Islet of Langerhans (tissue), 1 donor: ENCODE data around the gene FRRS1L.
A peak's percentile ranks its signal among the peaks of the same experiment; 100 is the strongest.
"Not testable (repeated sequence)": the region's sequence is repeated elsewhere in the genome, so short reads cannot be mapped to it uniquely, and the experiment has no call there.

Experiments used
- FAIRE-seq: peaks from one replicate; lab custom pipeline; 2011; peaks lifted over from hg19 to GRCh38; lab: Jason Lieb, UNC

FRRS1L gene

GRCh38 chr9:109129470-109130197 is 37.4 kb downstream of the FRRS1L start:
- FAIRE-seq: no peak

GRCh38 chr9:109126671-109127070 is 40.4 kb downstream of the FRRS1L start:
- not testable (repeated sequence) for FAIRE-seq

- FAIRE-seq: no peak
Observed at GRCh38 chr9:109124121-109124520, 42.9 kb downstream of the FRRS1L start.

GRCh38 chr9:109122726-109123621 is 44.1 kb downstream of the FRRS1L start:
- no peak for FAIRE-seq

GRCh38 chr9:109121232-109121796 is 45.7 kb downstream of the FRRS1L start:
- FAIRE-seq: no peak

- FAIRE-seq: no peak
Observed at GRCh38 chr9:109120204-109120789, 46.8 kb downstream of the FRRS1L start.

- FAIRE-seq: no peak
Observed at GRCh38 chr9:109119439-109120203, 47.4 kb downstream of the FRRS1L start, which contains the start of gene TMEM245. TMEM245 (minus strand) TSS chr9:109119947; CDS start chr9:109119913, 34 bp downstream.

- no peak for FAIRE-seq
Observed at GRCh38 chr9:109118808-109119438, 48.1 kb downstream of the FRRS1L start.

GRCh38 chr9:109117856-109118807 is 48.9 kb downstream of the FRRS1L start:
- FAIRE-seq: no peak

- FAIRE-seq: no peak
Observed at GRCh38 chr9:109115931-109116526, 51.0 kb downstream of the FRRS1L start.

GRCh38 chr9:109114670-109115069 is 52.4 kb downstream of the FRRS1L start:
- FAIRE-seq: no peak

- FAIRE-seq: no peak
Observed at GRCh38 chr9:109113892-109114609, 53.0 kb downstream of the FRRS1L start.

- no peak for FAIRE-seq
Observed at GRCh38 chr9:109113254-109113653, 53.8 kb downstream of the FRRS1L start.

GRCh38 chr9:109110329-109111021 is 56.6 kb downstream of the FRRS1L start:
- FAIRE-seq: peak; percentile 55

GRCh38 chr9:109109967-109110328 is 57.1 kb downstream of the FRRS1L start:
- FAIRE-seq: no peak

GRCh38 chr9:109108318-109108717 is 58.7 kb downstream of the FRRS1L start:
- no peak for FAIRE-seq

- FAIRE-seq: no peak
Observed at GRCh38 chr9:109107402-109108240, 59.4 kb downstream of the FRRS1L start.

- no peak for FAIRE-seq
Observed at GRCh38 chr9:109101810-109102209, 65.2 kb downstream of the FRRS1L start.
